Uterus (tissue), 4 donors: ENCODE measurements around the gene DIPK2B. TPM values are rescaled to one million over a fixed set of nuclear protein-coding genes. Genes with fewer than 3 reads are reported as not detected.

Experiments used
- DNase-seq, 2 donors: peaks; one replicate each; pipeline ENCODE4 v3.0.0-alpha.2; 2019 to 2020
- H3K27ac ChIP-seq, 2 donors: fragments of 200-600 bp; sonication (generic); 1 replicate in 1 of 2; 2 replicates in 1 of 2; pipeline ENCODE4 v1.5.1; 2016 to 2018
- H3K27me3 ChIP-seq, 2 donors: fragments of 200-600 bp; sonication (generic); one replicate each; pipeline ENCODE4 v1.5.1; 2018 to 2019; ENCODE audit warnings: control low read depth in 1 of 2
- H3K36me3 ChIP-seq, 2 donors: fragments of 200-600 bp; sonication (generic); one replicate each; pipeline ENCODE4 v1.5.1; 2019; ENCODE audit warnings: control low read depth in 1 of 2
- H3K4me1 ChIP-seq, 2 donors: fragments of 200-600 bp; sonication (generic); one replicate each; pipeline ENCODE4 v1.5.1; 2018 to 2019; ENCODE audit warnings: control low read depth in 1 of 2
- H3K4me3 ChIP-seq, 2 donors: fragments of 200-600 bp; sonication (generic); 1 replicate in 1 of 2; 2 replicates in 1 of 2; pipeline ENCODE4 v1.5.1; 2018 to 2019; ENCODE audit warnings: mild to moderate bottlenecking in 1 of 2
- H3K9me3 ChIP-seq, 2 donors: fragments of 200-600 bp; sonication (generic); one replicate each; pipeline ENCODE4 v1.5.1; 2019; ENCODE audit warnings: control low read depth in 1 of 2
- CTCF ChIP-seq, 4 experiments: fragments of 200-600 bp in 2 of 4; fragments of 450-650 bp in 2 of 4; sonication (generic) in 2 of 4; IDR thresholded peaks; one replicate each; pipeline ENCODE4 v1.5.1; 2016 to 2019; ENCODE audit warnings: antibody characterized with exemption in 4 of 4, mild to moderate bottlenecking in 2 of 4, moderate library complexity in 1 of 4
- POLR2A ChIP-seq, 2 donors: fragments of 450-650 bp; IDR thresholded peaks; one replicate each; pipeline ENCODE4 v1.6.1; 2016; ENCODE audit warnings: antibody characterized with exemption in 2 of 2, mild to moderate bottlenecking in 1 of 2, moderate library complexity in 1 of 2
- intact Hi-C: fragments of 100-400 bp; cut with DNase I; formaldehyde crosslinking; loops from one replicate; pipeline ENCODE4 v1.15.1; 2023; ENCODE audit warnings: low total_unique reads
- total RNA-seq, 4 donors: library from RNA; depleted of rRNA in 3 of 4; stranded (reverse); fragments of >200 nt in 3 of 4; gene quantifications; one replicate each; pipeline versions ENCODE4 v1.1.0 to v1.2.4, GENCODE V29; 2014 to 2023
- donor health status: DM: yes; HTN: yes; CAD: no.

DIPK2B gene
- total RNA-seq, 4 donors from 2014 or later: 21.2 to 95.6 (median 30.8) TPM

GRCh38 chrX:45165726-45166125 is 35.0 kb downstream of the DIPK2B start:
- intact Hi-C loops: no loop called here
- Histone ChIP-seq H3K4me1 (no peaks in the 10 kb centered on the region), H3K36me3 (no peaks in the 10 kb centered on the region), H3K27me3 (no peaks in the 10 kb centered on the region), H3K4me3 (no peak overlapping the region), H3K9me3 (no peaks in the 10 kb centered on the region), H3K27ac (no peak overlapping the region)
- no peak for DNase-seq
- no peak for TF ChIP-seq CTCF (IDR thresholded peaks at IDR 0.05)
- TF ChIP-seq POLR2A (IDR thresholded peaks at IDR 0.05): no peak

- H3K27me3 ChIP-seq: no peaks in the 10 kb centered on the region
- H3K4me1 ChIP-seq: no peaks in the 10 kb centered on the region
- intact Hi-C loops: no loop called here
- no peaks in the 10 kb centered on the region for H3K36me3 ChIP-seq
- no peaks in the 10 kb centered on the region for H3K9me3 ChIP-seq
- TF ChIP-seq POLR2A (IDR thresholded peaks at IDR 0.05) (no peak), CTCF (IDR thresholded peaks at IDR 0.05) (no peak)
- no peak overlapping the region for H3K27ac ChIP-seq
- no peak overlapping the region for H3K4me3 ChIP-seq
- DNase-seq: no peak
Observed at GRCh38 chrX:45164995-45165394, 35.7 kb downstream of the DIPK2B start.

- DNase-seq: no peak
- Histone ChIP-seq H3K4me1 (no peaks in the 10 kb centered on the region), H3K4me3 (no peak overlapping the region), H3K36me3 (no peaks in the 10 kb centered on the region), H3K27ac (no peak overlapping the region), H3K9me3 (no peaks in the 10 kb centered on the region), H3K27me3 (no peaks in the 10 kb centered on the region)
- TF ChIP-seq CTCF (IDR thresholded peaks at IDR 0.05) (no peak), POLR2A (IDR thresholded peaks at IDR 0.05) (no peak)
- intact Hi-C loops: no loop called here
Observed at GRCh38 chrX:45164021-45164621, 36.6 kb downstream of the DIPK2B start.

GRCh38 chrX:45157647-45158046 is 43.0 kb downstream of the DIPK2B start:
- H3K9me3 ChIP-seq: no peaks in the 10 kb centered on the region
- H3K27ac ChIP-seq: no peak overlapping the region
- H3K4me1 ChIP-seq: no peaks in the 10 kb centered on the region
- intact Hi-C loops: no loop called here
- DNase-seq: no peak
- TF ChIP-seq CTCF (IDR thresholded peaks at IDR 0.05): no peak
- TF ChIP-seq POLR2A (IDR thresholded peaks at IDR 0.05): no peak
- no peaks in the 10 kb centered on the region for H3K36me3 ChIP-seq
- no peak overlapping the region for H3K4me3 ChIP-seq
- H3K27me3 ChIP-seq: no peaks in the 10 kb centered on the region

GRCh38 chrX:45154462-45154861 is 46.2 kb downstream of the DIPK2B start:
- no peaks in the 10 kb centered on the region for H3K4me1 ChIP-seq
- no peaks in the 10 kb centered on the region for H3K9me3 ChIP-seq
- TF ChIP-seq POLR2A (IDR thresholded peaks at IDR 0.05): no peak
- no peak for TF ChIP-seq CTCF (IDR thresholded peaks at IDR 0.05)
- H3K36me3 ChIP-seq: no peaks in the 10 kb centered on the region
- no peak for DNase-seq
- intact Hi-C loops: no loop called here
- H3K27ac ChIP-seq: no peak overlapping the region
- no peak overlapping the region for H3K4me3 ChIP-seq
- H3K27me3 ChIP-seq: no peaks in the 10 kb centered on the region
